ENCODE data around the gene UCHL1.

Gene UCHL1

GRCh38 chr4:41217020-41217333 lies 39.8 kb upstream of the UCHL1 start:
- peaks cover 8% of the 10 kb centered on the region for H3F3A ChIP-seq (ENCODE audit: insufficient read depth, low read length)
- H3K9ac ChIP-seq (ENCODE audit: low read length) = peak overlapping the region; percentile 78; the same call in 1 of the 2 replicates
- 0 out of 2 replicates have a peak, but pooled peaks cover 5% of the 10 kb centered on the region for H3K27me3 ChIP-seq (replicated peaks; ENCODE audit: insufficient read depth, low read length)
- H3K4me2 ChIP-seq (ENCODE audit: low read depth, low read length) = peak overlapping the region; percentile 82
- H3K79me2 ChIP-seq (ENCODE audit: low read length) = no peaks in the 10 kb centered on the region
- no peaks in the 10 kb centered on the region for H3K36me3 ChIP-seq (replicated peaks; ENCODE audit: insufficient read depth, low read length)
- no peak for DNase-seq
- no peaks in the 10 kb centered on the region for H3K9me2 ChIP-seq (replicated peaks; ENCODE audit: insufficient read depth, low read length)
- TF ChIP-seq EZH2 (optimal IDR thresholded peaks at IDR 0.05; ENCODE audit: low read depth, low read length) = no peak
- no peak for TF ChIP-seq EZH2phosphoT487 (IDR thresholded peaks at IDR 0.05; ENCODE audit: low read length)
- TF ChIP-seq, protein P1, sequence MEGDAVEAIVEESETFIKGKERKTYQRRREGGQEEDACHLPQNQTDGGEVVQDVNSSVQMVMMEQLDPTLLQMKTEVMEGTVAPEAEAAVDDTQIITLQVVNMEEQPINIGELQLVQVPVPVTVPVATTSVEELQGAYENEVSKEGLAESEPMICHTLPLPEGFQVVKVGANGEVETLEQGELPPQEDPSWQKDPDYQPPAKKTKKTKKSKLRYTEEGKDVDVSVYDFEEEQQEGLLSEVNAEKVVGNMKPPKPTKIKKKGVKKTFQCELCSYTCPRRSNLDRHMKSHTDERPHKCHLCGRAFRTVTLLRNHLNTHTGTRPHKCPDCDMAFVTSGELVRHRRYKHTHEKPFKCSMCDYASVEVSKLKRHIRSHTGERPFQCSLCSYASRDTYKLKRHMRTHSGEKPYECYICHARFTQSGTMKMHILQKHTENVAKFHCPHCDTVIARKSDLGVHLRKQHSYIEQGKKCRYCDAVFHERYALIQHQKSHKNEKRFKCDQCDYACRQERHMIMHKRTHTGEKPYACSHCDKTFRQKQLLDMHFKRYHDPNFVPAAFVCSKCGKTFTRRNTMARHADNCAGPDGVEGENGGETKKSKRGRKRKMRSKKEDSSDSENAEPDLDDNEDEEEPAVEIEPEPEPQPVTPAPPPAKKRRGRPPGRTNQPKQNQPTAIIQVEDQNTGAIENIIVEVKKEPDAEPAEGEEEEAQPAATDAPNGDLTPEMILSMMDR (IDR thresholded peaks at IDR 0.05; ENCODE audit: low read length) = no peak; the same call in 1 of the 2 replicates
- no peaks in the 10 kb centered on the region for H4K20me1 ChIP-seq (ENCODE audit: insufficient read depth, low read length)
- H2AFZ ChIP-seq (ENCODE audit: low read length) = peak overlapping the region; percentile 95
- peak overlapping the region; percentile 75 for H3K4me3 ChIP-seq (ENCODE audit: low read length)
- no peaks in the 10 kb centered on the region for H3K9me3 ChIP-seq (replicated peaks; ENCODE audit: insufficient read depth, low read length)
- 0 out of 2 replicates have a peak, but pooled peaks cover 5% of the 10 kb centered on the region for H3K4me1 ChIP-seq (ENCODE audit: low read length)
- H3K27ac ChIP-seq (ENCODE audit: low read length) = peak overlapping the region; percentile 33; the same call in 1 of the 2 replicates

GRCh38 chr4:41217374-41217773 lies 39.4 kb upstream of the UCHL1 start:
- Histone ChIP-seq H3F3A (ENCODE audit: insufficient read depth, low read length) (peaks cover 8% of the 10 kb centered on the region), H4K20me1 (ENCODE audit: insufficient read depth, low read length) (no peaks in the 10 kb centered on the region), H3K4me2 (ENCODE audit: low read depth, low read length) (no peak overlapping the region), H3K9ac (ENCODE audit: low read length) (no peak overlapping the region), H3K27me3 (replicated peaks; ENCODE audit: insufficient read depth, low read length) (0 out of 2 replicates have a peak, but pooled peaks cover 5% of the 10 kb centered on the region), H3K79me2 (ENCODE audit: low read length) (no peaks in the 10 kb centered on the region), H3K9me3 (replicated peaks; ENCODE audit: insufficient read depth, low read length) (no peaks in the 10 kb centered on the region), H3K36me3 (replicated peaks; ENCODE audit: insufficient read depth, low read length) (no peaks in the 10 kb centered on the region), H2AFZ (ENCODE audit: low read length) (no peak overlapping the region), H3K4me1 (ENCODE audit: low read length) (0 out of 2 replicates have a peak, but pooled peaks cover 5% of the 10 kb centered on the region), H3K9me2 (replicated peaks; ENCODE audit: insufficient read depth, low read length) (no peaks in the 10 kb centered on the region), H3K4me3 (ENCODE audit: low read length) (no peak overlapping the region), H3K27ac (ENCODE audit: low read length) (no peak overlapping the region)
- DNase-seq = no peak
- TF ChIP-seq EZH2 (optimal IDR thresholded peaks at IDR 0.05; ENCODE audit: low read depth, low read length) (no peak), EZH2phosphoT487 (IDR thresholded peaks at IDR 0.05; ENCODE audit: low read length) (no peak)
- TF ChIP-seq, protein P1 (IDR thresholded peaks at IDR 0.05; ENCODE audit: low read length) = no peak

GRCh38 chr4:41218703-41219102 lies 38.0 kb upstream of the UCHL1 start:
- Histone ChIP-seq H2AFZ (ENCODE audit: low read length) (no peak overlapping the region), H3K36me3 (replicated peaks; ENCODE audit: insufficient read depth, low read length) (no peaks in the 10 kb centered on the region), H3K4me1 (ENCODE audit: low read length) (no peaks in the 10 kb centered on the region), H4K20me1 (ENCODE audit: insufficient read depth, low read length) (no peaks in the 10 kb centered on the region), H3K9me2 (replicated peaks; ENCODE audit: insufficient read depth, low read length) (no peaks in the 10 kb centered on the region), H3K27me3 (replicated peaks; ENCODE audit: insufficient read depth, low read length) (no peaks in the 10 kb centered on the region), H3K79me2 (ENCODE audit: low read length) (no peaks in the 10 kb centered on the region), H3K4me2 (ENCODE audit: low read depth, low read length) (no peak overlapping the region), H3K9me3 (replicated peaks; ENCODE audit: insufficient read depth, low read length) (no peaks in the 10 kb centered on the region), H3K27ac (ENCODE audit: low read length) (no peak overlapping the region), H3F3A (ENCODE audit: insufficient read depth, low read length) (peaks cover 8% of the 10 kb centered on the region), H3K4me3 (ENCODE audit: low read length) (no peak overlapping the region), H3K9ac (ENCODE audit: low read length) (no peak overlapping the region)
- DNase-seq = no peak
- TF ChIP-seq, protein P1 (IDR thresholded peaks at IDR 0.05; ENCODE audit: low read length) = no peak
- no peak for TF ChIP-seq EZH2 (optimal IDR thresholded peaks at IDR 0.05; ENCODE audit: low read depth, low read length)
- no peak for TF ChIP-seq EZH2phosphoT487 (IDR thresholded peaks at IDR 0.05; ENCODE audit: low read length)
